GM18502 (cell line): Measurements from ENCODE around the gene TGFBR2.

Experiments used
- ATAC-seq: cut with Tn5 transposase; IDR thresholded peaks from one replicate; pipeline ENCODE4 v1.9.1; 2021; ENCODE audit warnings: mild to moderate bottlenecking; ENCODE audit not compliant: unreplicated experiment, poor library complexity

TGFBR2 gene

DNA sequence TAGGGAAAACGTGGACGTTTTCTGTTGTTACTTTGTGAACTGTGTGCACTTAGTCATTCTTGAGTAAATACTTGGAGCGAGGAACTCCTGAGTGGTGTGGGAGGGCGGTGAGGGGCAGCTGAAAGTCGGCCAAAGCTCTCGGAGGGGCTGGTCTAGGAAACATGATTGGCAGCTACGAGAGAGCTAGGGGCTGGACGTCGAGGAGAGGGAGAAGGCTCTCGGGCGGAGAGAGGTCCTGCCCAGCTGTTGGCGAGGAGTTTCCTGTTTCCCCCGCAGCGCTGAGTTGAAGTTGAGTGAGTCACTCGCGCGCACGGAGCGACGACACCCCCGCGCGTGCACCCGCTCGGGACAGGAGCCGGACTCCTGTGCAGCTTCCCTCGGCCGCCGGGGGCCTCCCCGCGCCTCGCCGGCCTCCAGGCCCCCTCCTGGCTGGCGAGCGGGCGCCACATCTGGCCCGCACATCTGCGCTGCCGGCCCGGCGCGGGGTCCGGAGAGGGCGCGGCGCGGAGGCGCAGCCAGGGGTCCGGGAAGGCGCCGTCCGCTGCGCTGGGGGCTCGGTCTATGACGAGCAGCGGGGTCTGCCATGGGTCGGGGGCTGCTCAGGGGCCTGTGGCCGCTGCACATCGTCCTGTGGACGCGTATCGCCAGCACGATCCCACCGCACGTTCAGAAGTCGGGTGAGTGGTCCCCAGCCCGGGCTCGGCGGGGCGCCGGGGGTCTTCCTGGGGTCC is at the start of gene TGFBR2:
Gene TGFBR2 (plus strand): TSS at position 301 of the 731 bp plus-strand sequence. CDS start 283 bp downstream, at position 584.
- ATAC-seq = peak; percentile 76

DNA sequence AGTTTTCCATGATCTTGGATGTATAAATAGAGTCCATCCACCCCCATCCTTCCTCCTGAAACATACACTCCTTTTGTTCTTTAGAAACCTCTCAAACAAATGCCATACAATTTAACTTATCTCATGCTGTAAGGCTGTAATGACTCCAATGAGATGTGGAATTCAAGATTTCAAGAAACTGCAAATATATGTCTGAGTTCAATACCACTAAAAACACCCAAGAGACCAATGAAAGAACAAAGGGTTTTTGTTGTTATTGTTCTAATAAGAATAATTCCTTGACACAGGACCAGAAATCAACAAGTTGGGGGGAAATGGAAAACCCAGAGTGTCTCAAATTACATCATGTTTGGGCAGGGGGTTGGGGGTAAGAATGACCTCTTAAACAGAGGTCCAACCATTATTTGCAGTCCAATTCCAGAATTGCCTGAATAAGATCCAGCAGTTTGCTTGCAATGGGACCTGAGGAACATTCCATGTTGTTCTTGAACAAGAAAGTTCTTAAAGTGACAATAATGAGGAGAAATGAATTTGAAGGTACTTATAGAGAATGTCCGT is 48.6 kb upstream of the TGFBR2 start:
- no peak for ATAC-seq

DNA sequence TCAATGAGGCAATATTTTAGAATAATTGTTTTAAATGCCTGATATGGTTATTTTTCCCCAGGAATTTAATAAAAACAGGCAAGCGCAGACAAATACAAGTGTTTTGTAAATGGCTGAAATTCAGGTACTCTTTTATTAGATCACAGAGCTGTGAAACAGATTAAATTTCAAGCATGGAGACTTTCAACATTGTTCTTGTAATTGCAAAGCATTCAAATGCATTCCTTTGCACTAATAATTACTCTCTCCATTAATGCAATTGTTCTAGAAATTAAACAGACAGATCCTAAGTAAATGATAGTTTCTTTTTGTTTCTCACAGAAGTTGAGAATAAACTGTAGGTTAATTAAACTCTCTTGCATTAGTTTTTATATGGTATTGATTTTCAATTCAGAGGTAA is 42.4 kb upstream of the TGFBR2 start:
- ATAC-seq = no peak

DNA sequence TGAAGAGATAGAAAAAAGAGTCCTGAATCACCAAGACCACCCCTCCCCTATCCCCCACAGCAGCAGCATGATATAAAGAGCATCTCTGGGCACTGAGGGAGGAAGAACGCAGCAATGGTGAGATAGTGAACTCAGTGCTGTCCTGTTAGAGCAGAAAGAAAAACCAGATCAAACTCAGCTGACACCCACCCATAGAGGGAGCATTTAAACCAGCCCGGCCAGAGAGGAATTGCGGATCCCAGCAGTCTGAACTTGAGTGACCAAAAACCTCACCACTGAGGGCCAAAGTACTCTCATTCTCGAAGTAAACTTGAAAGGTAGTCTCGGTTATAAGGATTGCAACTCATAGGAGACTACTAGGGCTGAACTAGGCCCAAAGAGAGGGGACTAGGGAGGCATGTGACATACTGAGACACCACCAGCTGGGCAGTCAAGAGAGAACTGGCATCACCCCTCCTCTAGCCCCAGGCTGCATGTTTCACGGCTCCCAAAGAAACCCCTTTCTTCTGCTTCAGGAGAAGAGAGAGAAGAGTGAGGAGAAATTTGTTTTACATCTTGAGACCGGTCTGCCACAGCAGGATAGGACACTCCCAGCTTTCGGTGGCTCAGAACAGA is 39.2 kb upstream of the TGFBR2 start:
- no peak for ATAC-seq

DNA sequence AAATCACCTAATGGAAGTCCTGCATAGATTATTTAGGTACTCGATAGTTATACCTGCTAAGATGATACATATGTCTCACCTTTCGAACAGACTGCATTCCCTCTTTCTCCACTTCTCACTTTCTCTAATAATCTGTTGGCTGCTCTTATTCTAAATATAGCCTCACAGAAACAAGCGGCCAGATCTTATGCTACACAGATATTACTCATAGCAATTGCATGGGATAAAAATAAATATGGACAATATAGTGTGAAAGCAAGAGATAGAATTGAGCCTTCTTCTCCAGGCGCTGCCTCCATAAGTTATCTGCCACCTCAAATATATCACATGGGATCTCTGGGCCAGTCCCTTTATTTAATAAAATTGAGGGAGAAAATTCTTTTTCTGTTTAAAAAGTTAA is 29.5 kb upstream of the TGFBR2 start:
- no peak for ATAC-seq

DNA sequence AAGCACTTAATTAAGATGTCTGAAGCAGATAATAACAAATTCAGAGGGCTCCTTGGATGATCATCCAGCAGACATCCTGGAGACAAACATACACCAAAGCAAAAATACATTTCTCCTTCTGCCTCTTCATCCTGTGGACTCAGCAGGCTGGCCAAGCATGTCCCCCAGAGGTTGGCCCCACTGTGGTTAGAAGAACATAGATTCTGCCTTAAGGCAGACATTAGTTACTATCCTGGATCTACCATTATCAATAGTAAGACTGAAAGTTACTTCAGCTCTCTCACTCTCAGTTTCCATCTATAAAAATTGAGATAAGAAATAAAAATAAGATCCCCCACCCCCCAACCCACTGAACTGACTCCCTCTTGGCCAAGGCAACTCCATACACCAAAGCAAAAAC is 28.6 kb upstream of the TGFBR2 start:
- peak; percentile 88 for ATAC-seq

DNA sequence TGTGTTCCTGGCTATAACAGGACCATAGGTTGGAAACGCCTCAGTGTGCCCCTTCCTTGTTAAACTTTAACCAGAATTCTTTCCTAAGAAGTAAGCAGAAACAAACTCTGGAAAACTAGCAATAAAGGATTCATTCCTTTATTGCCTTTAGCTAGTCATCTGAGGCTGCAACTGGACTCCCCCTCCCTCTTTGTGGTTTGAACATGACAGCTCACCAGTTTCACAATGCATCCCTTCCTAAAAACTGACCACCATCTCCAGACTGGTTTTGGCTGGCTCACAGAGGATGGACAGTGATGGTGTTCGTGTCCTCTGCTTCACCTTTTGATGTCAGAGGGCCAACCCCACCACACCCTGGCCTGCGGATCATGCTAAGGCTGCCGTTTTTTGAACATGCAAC is 27.9 kb upstream of the TGFBR2 start:
- peak; percentile 29 for ATAC-seq

DNA sequence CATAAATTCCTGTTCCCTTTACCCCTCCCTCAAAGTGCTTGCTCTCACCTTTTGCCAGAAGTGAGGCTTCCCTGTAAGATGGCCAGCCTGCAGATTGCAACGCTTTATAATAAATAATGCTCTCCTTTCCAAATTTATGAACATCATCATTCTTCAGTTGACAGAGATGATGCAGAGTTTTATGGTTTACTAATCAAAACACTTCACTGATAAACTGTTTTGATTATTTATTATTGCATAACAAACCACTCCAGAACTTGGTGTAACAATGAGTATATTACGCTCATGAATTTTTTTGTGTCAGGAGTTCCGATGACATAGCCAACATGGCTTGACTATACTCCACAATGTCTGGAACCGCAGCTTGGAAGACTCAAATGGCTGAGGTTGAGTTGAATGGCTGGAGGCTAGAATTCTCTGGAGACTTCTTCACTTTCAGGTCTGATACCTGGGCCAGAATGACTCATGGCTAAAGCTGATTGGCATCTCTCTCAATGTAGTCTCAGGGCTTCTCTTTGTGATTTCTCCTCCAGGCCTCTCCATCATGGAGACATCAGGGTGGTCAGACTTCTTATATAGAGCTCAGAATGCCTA is 27.3 kb upstream of the TGFBR2 start:
- peak; percentile 45 for ATAC-seq

DNA sequence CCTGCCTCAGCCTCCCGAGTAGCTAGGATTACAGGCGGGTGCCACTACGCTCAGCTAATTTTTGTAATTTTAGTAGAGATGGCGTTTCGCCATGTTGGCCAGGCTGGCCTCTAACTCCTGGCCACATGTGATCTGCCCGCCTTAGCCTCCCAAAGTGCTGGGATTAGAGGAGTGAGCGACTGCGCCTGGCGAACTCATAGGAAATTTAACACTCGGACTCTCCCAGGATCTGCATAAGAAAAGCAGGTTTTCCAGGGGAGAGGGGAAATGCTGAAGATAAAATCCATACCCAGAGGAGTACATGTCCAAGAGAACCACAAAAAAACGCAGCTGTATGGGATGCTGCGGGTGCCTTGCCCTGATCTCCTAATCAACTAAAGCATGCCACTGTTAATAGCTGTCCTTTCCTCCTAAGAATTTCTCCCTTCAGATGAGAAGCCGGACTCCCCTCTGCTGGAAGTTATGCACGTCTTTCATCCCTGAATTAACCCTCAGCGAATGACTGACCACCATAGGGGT is 25.3 kb upstream of the TGFBR2 start:
- no peak for ATAC-seq

DNA sequence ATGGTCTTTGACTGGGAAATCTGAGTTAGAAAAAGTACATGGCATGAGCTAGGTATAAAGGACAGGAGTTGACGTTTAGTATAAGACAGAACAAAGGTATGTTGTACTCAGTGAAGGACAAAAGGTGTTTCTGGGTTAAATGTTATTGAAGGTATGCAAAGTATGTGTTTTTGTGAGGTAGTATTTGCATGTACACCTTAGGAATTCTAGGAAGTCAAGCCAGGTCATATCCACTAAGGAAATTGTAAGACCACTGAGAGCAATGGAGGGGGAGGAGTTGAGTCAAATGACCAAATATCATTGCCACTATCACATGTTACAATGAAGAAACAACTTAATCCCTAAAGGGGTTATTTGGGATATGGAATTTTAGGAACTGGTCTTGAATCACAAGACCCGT is 24.4 kb upstream of the TGFBR2 start:
- ATAC-seq = no peak

DNA sequence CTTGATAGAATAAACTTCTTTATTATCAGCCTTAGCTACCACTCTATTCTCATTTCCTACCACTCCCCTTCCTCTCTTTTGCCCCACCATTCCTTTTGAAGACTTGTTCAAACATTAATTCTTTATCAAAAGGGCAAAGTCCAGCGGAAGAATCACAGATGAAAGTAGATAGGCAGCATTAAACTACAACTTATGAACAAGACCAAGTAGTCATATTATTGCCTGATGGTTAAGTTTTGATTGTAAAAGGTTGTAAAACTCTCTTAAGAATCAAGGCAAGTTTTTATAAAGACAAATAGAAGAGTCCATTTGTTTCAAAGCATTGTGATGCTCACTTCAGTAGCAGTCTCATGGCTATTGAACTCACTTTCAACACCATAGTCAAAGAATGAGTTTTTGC is 22.4 kb upstream of the TGFBR2 start:
- no peak for ATAC-seq

DNA sequence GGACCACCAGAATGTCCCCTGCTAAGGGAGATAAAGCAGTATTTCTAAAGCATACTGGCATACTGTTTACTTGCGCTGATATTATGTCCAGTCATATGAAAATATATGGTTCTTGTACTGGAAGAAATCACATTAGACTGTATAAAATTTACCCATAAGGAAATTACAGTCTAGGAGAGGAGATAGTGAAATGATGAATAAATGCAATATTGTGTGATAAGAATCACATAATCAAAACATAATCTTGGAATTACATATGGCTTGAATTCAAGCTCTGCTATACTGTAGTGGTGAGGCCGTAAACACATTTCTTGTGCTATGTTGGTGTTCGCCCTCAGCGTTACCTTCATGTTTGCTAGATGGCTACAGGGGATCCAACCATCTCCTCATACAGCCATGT is 20.7 kb upstream of the TGFBR2 start:
- no peak for ATAC-seq

DNA sequence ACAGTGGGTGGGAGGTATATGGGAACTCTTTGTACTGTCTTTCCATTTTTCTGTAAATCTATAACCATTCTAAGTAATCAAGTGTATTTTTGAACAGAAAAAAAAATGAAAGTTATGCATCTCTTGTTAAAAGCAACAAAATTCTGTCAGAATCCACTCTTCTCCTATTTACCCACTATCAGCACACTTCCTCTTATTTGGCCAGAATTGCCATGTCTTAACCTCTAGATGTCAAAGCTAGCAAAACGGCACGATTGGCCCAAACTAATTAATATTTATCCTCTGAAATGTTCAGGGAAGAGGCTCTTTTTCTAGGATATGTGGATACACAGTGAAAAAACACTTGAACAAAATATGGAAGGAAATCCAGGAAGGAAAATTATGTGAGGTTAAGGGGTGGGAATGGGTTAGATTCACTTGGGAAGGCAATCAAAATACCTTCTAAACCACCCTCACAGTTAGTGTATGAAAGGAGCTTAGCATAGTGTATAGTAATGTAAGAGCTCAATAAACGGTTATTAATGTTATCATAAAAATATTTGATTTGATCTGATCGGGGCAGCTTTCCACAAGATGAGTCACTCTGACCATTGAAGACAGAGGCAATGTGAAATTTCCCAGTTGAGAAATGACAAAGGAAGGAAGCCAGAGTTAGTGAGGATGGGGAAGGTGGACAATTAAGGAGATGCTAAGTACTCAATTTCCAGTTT is 20.1 kb upstream of the TGFBR2 start:
- ATAC-seq = no peak

DNA sequence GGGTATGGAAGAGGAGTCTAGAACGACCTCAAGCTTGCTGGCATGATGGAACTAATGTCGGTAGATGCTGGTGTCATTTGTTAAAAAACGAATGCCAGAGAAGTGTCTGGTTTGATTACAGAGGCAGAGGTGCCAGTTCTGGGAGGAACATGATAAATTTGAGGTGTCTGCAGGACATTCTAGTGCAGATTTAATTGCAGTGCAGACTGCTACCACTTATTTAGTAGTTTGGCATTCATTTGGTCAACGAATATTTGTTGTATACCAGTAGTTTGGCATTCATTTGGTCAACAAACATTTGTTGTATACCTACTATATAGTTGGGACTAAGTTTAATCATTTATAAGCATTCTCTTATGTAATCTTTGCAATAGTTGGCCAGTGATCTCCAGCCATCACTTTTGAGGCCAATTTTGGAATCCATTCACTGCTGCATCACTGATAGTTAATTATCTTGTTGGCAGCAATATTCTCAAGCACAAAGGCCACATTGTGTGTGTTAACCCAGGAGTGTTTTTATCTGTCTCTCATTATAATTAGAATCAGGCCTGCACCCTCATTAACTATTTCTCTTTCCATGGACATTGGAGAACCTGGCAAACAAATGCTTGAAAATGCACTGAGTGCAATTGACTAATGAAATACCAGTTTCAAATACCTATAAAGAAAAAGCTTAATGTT is 19.5 kb upstream of the TGFBR2 start:
- ATAC-seq = no peak

DNA sequence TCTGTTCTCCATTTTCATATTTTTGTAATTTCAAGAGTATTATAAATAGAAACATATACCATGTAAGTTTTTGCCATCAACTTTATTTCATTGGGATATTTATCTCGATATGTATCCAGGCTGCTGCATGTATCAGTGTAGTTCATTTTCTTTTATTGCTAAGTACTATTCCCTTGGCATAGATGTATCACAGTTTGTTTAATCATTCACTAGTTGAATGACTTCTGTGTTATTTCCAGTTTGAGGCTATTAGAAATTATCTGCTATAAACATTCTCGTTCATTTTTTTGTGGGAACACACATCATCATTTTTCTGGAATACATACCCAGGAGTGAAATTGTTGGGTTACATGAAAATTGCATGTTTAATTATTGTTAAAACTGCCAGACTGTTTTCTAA is 18.5 kb upstream of the TGFBR2 start:
- ATAC-seq = no peak

DNA sequence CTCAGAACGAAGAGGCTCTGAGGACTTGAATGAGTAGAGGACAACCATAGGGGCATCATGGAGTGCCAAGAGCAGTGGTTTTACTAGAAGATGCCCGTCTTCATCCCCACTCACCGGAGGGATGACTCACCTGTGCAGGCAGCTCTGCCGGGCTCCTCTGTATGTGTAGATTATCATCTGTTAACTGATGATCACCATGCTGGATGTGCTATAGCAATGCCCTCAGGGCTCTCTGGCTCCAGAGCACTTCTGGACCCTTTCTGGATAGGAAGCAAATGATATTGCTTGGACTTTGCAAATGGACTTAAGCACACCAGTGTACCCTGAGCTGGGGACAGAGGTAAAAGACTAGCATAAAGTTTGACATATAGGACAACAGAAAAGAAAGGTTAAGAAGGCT is 10.2 kb upstream of the TGFBR2 start:
- ATAC-seq = no peak

DNA sequence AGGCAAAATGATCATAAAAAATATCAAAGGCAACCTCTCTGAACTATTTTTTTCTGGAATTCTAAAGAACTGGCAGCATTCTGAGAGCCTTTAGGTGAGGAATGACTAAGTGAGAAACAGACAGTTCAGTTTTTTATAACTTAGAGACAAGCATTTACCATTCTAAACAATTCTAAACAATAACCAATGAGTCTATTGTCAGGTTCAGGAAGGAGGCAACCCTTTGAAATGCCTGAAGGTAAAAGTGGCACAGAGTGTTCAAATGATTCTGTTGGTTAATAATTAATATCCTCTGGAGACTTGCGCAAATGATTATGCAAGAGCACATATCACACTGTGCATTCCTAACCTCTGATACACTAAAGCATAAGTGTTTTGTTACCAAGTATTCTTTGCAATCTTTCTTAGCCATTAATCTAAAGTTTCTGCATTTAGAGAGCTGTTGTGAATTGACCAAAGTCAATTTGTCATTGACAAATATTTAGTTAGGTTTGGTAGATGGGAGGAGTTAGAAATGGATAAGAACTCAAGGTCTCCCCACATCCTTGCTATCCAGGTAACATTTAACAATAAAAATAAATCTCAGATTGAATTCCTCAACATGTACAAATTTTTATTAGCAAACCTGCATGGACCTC is 9.2 kb upstream of the TGFBR2 start:
- no peak for ATAC-seq

DNA sequence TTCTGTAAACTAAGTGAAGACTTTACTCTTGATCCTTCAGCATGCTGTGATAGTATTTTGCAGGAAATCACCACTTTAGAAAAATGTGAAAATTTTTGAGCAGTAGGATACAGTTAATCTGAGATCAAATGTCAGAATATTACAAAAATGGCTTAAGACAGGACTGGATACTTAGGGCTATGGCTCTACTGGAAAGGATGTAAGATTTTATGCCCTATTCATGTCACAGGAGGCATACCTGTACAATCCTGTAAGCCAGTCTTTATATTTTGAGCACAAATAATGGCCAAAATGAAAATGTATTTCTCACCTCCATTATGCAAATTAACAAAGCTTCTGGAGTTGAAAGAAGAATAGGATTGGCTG is 8.6 kb upstream of the TGFBR2 start:
- no peak for ATAC-seq

DNA sequence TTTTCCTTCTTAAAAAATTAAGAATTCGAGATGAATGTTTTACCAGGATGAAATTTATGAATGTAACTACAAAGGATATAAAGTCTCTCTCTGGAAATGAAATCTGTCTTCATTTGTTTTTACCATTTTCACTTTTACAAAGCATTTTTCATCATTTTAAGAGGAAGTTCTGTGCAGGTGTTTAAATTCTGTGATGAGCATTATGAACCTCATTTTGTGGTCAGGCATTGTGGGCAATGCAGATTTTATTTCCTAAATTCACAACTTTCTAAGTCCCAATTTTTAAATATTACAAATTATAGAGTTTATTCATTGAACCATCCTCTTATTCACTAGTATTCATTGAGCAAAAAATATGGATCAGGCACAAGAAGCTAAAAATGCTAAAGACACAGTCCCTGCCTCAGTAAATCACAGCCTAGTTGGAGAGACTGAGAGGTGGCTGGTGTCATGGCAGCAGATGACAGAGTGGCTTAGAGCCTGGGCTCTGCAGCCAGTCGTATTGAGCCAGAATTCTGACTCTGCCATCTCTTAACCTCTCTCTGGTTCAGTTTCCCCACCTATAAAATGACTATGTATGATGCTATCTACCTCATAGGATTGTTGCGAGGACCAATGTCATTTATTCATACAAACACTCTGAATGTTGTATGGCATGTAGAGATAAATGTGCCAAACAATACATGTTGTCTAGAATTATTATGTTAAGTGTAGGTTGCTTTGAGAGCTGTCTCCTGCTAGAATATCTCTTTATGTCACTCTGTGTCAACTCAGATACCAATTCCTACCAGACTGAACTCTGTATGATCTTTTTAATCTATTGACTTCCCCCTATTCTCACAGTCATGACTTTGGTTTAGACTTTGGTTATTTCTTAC is 7.5 kb upstream of the TGFBR2 start:
- no peak for ATAC-seq
